Esophagus muscularis mucosa (tissue), 4 donors: ENCODE measurements around the gene MAGI2. TPM values are rescaled to one million over a fixed set of nuclear protein-coding genes. Genes with fewer than 3 reads are reported as not detected.

Source experiments
- DNase-seq: peaks from one replicate; pipeline ENCODE4 v3.0.0-alpha.2; 2017; ENCODE audit errors: extremely low spot score
- H3K27ac ChIP-seq, 4 donors: fragments of 200-600 bp; sonication (generic); replicated peaks in 1 of 4; 1 replicate in 3 of 4; 2 replicates in 1 of 4; pipeline ENCODE4 v1.5.1; 2016 to 2019; ENCODE audit warnings: mild to moderate bottlenecking in 1 of 4
- H3K27me3 ChIP-seq, 4 donors: fragments of 200-600 bp; sonication (generic); one replicate each; pipeline versions ENCODE4 v1.5.1 to v1.6.0; 2016 to 2019
- H3K36me3 ChIP-seq, 4 donors: fragments of 200-600 bp; sonication (generic); one replicate each; pipeline ENCODE4 v1.5.1; 2016 to 2019
- H3K4me1 ChIP-seq, 4 donors: fragments of 200-600 bp; sonication (generic); one replicate each; pipeline ENCODE4 v1.5.1; 2016 to 2019
- H3K4me3 ChIP-seq, 4 donors: fragments of 200-600 bp; sonication (generic); 1 replicate in 2 of 4; 2 replicates in 2 of 4; pipeline ENCODE4 v1.5.1; 2016 to 2019; ENCODE audit warnings: mild to moderate bottlenecking in 4 of 4, moderate library complexity in 1 of 4
- H3K9me3 ChIP-seq, 4 donors: fragments of 200-600 bp; sonication (generic); 1 replicate in 3 of 4; 2 replicates in 1 of 4; pipeline ENCODE4 v1.5.1; 2016 to 2019
- EP300 ChIP-seq: sonication (generic); formaldehyde crosslinking; IDR thresholded peaks from one replicate; pipeline ENCODE4 v1.6.1; 2017; ENCODE audit warnings: antibody characterized with exemption
- POLR2A ChIP-seq: fragments of 450-650 bp; IDR thresholded peaks from one replicate; pipeline ENCODE4 v1.6.1; 2017; ENCODE audit warnings: antibody characterized with exemption, moderate library complexity, mild to moderate bottlenecking, low read depth
- POLR2AphosphoS5 ChIP-seq, 2 donors: sonication (generic); formaldehyde crosslinking; IDR thresholded peaks; one replicate each; pipeline ENCODE4 v1.6.1; 2017; ENCODE audit warnings: antibody characterized with exemption in 2 of 2
- WGBS: methylation state at CpG from one replicate; pipeline ENCODE4 v1.1.5; 2018; 5-methylcytosine and 5-hydroxymethylcytosine counted together
- intact Hi-C: fragments of 100-400 bp; cut with DNase I; formaldehyde crosslinking; loops from one replicate; pipeline ENCODE4 v1.15.1; 2023
- total RNA-seq, 4 donors: library from RNA; depleted of rRNA; stranded (reverse); fragments of >200 nt; gene quantifications; one replicate each; pipeline versions ENCODE4 v1.1.0 to v1.2.1, GENCODE V29; 2016
- TF ChIP-seq, protein P1 (sequence below), 3 experiments: fragments of 200-600 bp in 2 of 3; fragments of 450-650 bp in 1 of 3; sonication (generic) in 2 of 3; IDR thresholded peaks; one replicate each; pipeline ENCODE4 v1.5.1; 2017 to 2019; ENCODE audit warnings: antibody characterized with exemption in 3 of 3, mild to moderate bottlenecking in 2 of 3, moderate library complexity in 1 of 3

Gene MAGI2
- total RNA-seq, 4 donors from 2014 or later, result 14.4 to 22.3 (median 21.2) TPM

DNA sequence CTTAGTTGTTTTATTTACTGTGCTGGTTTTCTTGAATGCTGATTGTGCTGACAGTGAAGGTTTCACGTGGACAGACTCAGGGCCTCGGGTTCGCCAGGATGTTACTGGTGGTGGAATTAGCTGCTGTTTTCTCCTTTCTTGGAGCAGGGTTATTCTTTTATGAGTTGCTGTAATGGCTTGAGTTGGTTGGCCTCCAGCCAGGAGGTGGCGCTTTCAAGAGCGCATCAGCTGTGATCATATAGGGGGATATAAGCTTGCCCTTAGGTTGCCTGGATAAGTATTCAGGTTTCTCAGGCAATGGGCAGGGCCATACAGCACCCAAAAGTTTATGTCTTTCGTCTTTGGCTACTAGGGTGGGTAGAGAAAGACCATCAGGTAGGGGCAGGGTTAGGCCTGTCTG, 913.6 kb downstream of the MAGI2 start:
- Histone ChIP-seq H3K9me3 (no peaks in the 10 kb centered on the region), H3K27me3 (no peaks in the 10 kb centered on the region), H3K36me3 (no peaks in the 10 kb centered on the region), H3K4me1 (no peaks in the 10 kb centered on the region), H3K27ac (no peak overlapping the region), H3K4me3 (no peak overlapping the region)
- WGBS, result 93% methylated on average over 6 of the region's 6 CpGs
- intact Hi-C loops, result no loop called here
- no peak for TF ChIP-seq POLR2A
- TF ChIP-seq, protein P1, sequence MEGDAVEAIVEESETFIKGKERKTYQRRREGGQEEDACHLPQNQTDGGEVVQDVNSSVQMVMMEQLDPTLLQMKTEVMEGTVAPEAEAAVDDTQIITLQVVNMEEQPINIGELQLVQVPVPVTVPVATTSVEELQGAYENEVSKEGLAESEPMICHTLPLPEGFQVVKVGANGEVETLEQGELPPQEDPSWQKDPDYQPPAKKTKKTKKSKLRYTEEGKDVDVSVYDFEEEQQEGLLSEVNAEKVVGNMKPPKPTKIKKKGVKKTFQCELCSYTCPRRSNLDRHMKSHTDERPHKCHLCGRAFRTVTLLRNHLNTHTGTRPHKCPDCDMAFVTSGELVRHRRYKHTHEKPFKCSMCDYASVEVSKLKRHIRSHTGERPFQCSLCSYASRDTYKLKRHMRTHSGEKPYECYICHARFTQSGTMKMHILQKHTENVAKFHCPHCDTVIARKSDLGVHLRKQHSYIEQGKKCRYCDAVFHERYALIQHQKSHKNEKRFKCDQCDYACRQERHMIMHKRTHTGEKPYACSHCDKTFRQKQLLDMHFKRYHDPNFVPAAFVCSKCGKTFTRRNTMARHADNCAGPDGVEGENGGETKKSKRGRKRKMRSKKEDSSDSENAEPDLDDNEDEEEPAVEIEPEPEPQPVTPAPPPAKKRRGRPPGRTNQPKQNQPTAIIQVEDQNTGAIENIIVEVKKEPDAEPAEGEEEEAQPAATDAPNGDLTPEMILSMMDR (IDR thresholded peaks at IDR 0.05), result no peak
- TF ChIP-seq POLR2AphosphoS5 (IDR thresholded peaks at IDR 0.05), result no peak
- TF ChIP-seq EP300, result no peak
- DNase-seq, result no peak

DNA sequence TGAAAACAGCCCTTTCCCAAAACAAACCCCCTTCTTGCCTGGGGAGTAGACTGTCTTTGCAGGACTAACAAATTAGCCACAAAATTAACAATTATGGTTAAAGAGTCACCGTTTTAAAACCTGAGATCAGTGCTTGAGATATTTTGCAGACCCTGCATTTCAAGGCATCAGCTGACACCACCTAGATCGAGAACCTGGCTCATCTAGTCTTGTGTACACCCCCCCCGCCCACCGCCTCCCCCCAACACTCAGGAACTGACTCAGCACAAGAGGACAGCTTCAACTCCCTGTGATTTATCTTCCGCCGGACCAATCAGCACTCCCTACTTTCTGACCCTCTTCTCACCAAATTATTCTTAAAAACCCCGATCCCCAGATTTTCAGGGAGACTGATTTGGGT, 917.8 kb downstream of the MAGI2 start:
- Histone ChIP-seq H3K4me1 (no peaks in the 10 kb centered on the region), H3K36me3 (no peaks in the 10 kb centered on the region), H3K9me3 (no peaks in the 10 kb centered on the region), H3K4me3 (no peak overlapping the region), H3K27ac (no peak overlapping the region), H3K27me3 (no peaks in the 10 kb centered on the region)
- TF ChIP-seq EP300 (no peak), POLR2A (no peak), POLR2AphosphoS5 (IDR thresholded peaks at IDR 0.05) (no peak)
- TF ChIP-seq, protein P1 (IDR thresholded peaks at IDR 0.05), result no peak
- intact Hi-C loops, result no loop called here
- WGBS, result 63% methylated on average over 6 of the region's 7 CpGs
- DNase-seq, result no peak

DNA sequence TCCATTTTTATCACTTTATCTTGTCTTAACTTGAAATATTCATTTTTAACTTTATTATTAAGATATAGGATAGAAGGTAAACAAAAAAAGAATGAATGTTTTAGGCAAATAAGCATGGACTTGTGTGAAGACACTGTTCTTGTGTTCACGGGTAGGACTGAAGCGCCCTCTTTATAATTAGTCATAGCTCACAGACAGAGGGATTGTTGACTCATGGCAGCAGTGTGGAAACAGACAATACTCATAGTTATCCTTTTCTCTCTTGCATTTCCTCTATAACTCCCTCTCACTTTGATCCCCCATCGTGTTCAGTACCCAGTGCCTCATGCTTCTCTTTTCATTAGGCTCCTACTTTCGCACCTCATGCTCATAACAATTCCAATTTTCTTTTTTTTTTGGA, 923.1 kb downstream of the MAGI2 start:
- 80% methylated on average over 4 of the region's 4 CpGs for WGBS
- Histone ChIP-seq H3K27ac (no peak overlapping the region), H3K36me3 (no peaks in the 10 kb centered on the region), H3K9me3 (no peaks in the 10 kb centered on the region), H3K4me1 (no peaks in the 10 kb centered on the region), H3K27me3 (no peaks in the 10 kb centered on the region), H3K4me3 (no peak overlapping the region)
- TF ChIP-seq EP300, result no peak
- TF ChIP-seq, protein P1 (IDR thresholded peaks at IDR 0.05), result no peak
- TF ChIP-seq POLR2A, result no peak
- TF ChIP-seq POLR2AphosphoS5 (IDR thresholded peaks at IDR 0.05), result no peak
- DNase-seq, result no peak
- intact Hi-C loops, result no loop called here

DNA sequence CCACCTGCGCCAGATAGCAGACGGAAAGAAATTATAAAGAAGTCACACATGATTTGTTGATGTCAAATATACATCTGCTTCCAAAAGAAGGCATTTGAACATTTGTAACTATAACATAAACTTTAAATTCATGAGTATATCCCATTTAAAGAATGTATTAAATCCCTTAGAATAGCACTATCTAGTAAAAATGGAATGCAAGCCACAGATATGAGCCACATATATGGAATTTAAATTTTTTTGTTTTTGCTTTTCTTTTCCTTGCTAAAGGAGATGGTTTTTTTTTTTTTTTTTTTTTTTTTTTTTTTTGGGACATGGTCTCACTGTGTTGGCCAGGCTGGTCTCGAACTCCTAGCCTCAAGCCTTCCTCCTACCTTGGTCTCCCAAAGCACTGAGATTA, 924.1 kb downstream of the MAGI2 start:
- no peaks in the 10 kb centered on the region for H3K4me1 ChIP-seq
- 76% methylated on average over 3 of the region's 3 CpGs for WGBS
- no peaks in the 10 kb centered on the region for H3K36me3 ChIP-seq
- no peak for DNase-seq
- H3K9me3 ChIP-seq, result no peaks in the 10 kb centered on the region
- no peak overlapping the region for H3K4me3 ChIP-seq
- intact Hi-C loops, result no loop called here
- no peaks in the 10 kb centered on the region for H3K27me3 ChIP-seq
- no peak overlapping the region for H3K27ac ChIP-seq
- no peak for TF ChIP-seq POLR2A
- TF ChIP-seq EP300, result no peak
- TF ChIP-seq POLR2AphosphoS5 (IDR thresholded peaks at IDR 0.05), result no peak
- TF ChIP-seq, protein P1 (IDR thresholded peaks at IDR 0.05), result no peak

DNA sequence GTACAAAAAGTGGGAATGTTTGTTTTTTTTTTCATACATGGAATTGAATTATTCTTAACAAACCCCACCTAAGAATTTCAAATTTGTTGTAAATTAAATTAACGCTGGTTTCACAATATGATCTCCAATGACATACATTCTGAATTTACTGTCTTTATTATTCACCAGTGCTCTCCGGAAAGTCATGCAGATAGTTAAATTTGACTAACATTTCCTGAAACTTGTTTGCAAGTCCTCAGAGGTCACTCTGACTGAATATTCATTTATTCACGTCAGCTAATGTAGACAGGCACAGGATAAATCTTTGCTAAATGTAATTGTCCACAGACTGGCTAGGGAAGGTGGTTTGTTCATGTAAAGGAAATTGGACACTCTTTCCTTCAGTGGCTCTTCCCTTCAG, 924.5 kb downstream of the MAGI2 start:
- H3K4me1 ChIP-seq, result no peaks in the 10 kb centered on the region
- WGBS, result 77% methylated on average over 3 of the region's 3 CpGs
- no peaks in the 10 kb centered on the region for H3K9me3 ChIP-seq
- no peaks in the 10 kb centered on the region for H3K36me3 ChIP-seq
- H3K27ac ChIP-seq, result no peak overlapping the region
- H3K4me3 ChIP-seq, result no peak overlapping the region
- intact Hi-C loops, result no loop called here
- TF ChIP-seq POLR2A, result no peak
- no peak for TF ChIP-seq EP300
- TF ChIP-seq POLR2AphosphoS5 (IDR thresholded peaks at IDR 0.05), result no peak
- TF ChIP-seq, protein P1 (IDR thresholded peaks at IDR 0.05), result no peak
- H3K27me3 ChIP-seq, result no peaks in the 10 kb centered on the region
- DNase-seq, result no peak
